Measurements from ENCODE around the gene CTXND1. TPM values are rescaled to one million over a fixed set of nuclear protein-coding genes. Genes with fewer than 3 reads are reported as not detected.

The CTXND1 gene
- total RNA-seq, 2 experiments from 2014 or later = not detected

- H3K4me1 ChIP-seq (ENCODE audit: insufficient read depth, low read length, poor library complexity, severe bottlenecking) = no peaks in the 10 kb centered on the region
- no peak overlapping the region for H3K4me2 ChIP-seq (ENCODE audit: low read length)
- DNase-seq (ENCODE audit: low spot score) = peak; percentile 79
- TF ChIP-seq EZH2phosphoT487 (IDR thresholded peaks at IDR 0.05; ENCODE audit: borderline replicate concordance, low read depth, low read length) = no peak
- peak; percentile 83 for TF ChIP-seq CTCF (conservative IDR thresholded peaks at IDR 0.05; ENCODE audit: low read length)
- no TSS peak for BruUV-seq (replicated peaks)
- no peaks in the 10 kb centered on the region for H3K36me3 ChIP-seq (ENCODE audit: insufficient read depth, low read length)
- no peaks in the 10 kb centered on the region for H3K9me2 ChIP-seq (ENCODE audit: insufficient read depth, low read length)
- H3K79me2 ChIP-seq (ENCODE audit: insufficient read depth, low read depth, low read length) = no peaks in the 10 kb centered on the region
- H3K4me3 ChIP-seq (ENCODE audit: low read depth, low read length, poor library complexity, severe bottlenecking) = no peak overlapping the region
- no peak overlapping the region for H3K27ac ChIP-seq (ENCODE audit: low read depth, low read length, poor library complexity, severe bottlenecking)
- ChIA-PET POLR2A (interaction anchor here (1.2 kb wide), 1 partner anchor 113 kb away, joined by 5 read pairs; no protein-coding TSS in a partner anchor), CTCF (ENCODE audit: unreplicated experiment) (no interaction called here)
- no peaks in the 10 kb centered on the region for H3K9me3 ChIP-seq (ENCODE audit: low read length)
- H2AFZ ChIP-seq (ENCODE audit: low read length) = no peak overlapping the region
- intact Hi-C loops (cut with micrococcal nuclease; ENCODE audit: unreplicated experiment) = loop anchor here (1.0 to 5.0 kb wide), 3 partner anchors 180 to 321 kb away; partner anchors contain the start of gene MTHFS
- no peaks in the 10 kb centered on the region for H4K20me1 ChIP-seq (ENCODE audit: insufficient read depth, low read length)
Measured at GRCh38 chr15:80173022-80173759, 78.8 kb downstream of the CTXND1 start.

GRCh38 chr15:80172401-80172800, 79.6 kb downstream of the CTXND1 start:
- no peak for DNase-seq (ENCODE audit: low spot score)
- no peak overlapping the region for H3K27ac ChIP-seq (ENCODE audit: low read depth, low read length, poor library complexity, severe bottlenecking)
- H4K20me1 ChIP-seq (ENCODE audit: insufficient read depth, low read length) = no peaks in the 10 kb centered on the region
- H3K4me1 ChIP-seq (ENCODE audit: insufficient read depth, low read length, poor library complexity, severe bottlenecking) = no peaks in the 10 kb centered on the region
- H3K4me2 ChIP-seq (ENCODE audit: low read length) = no peak overlapping the region
- CTCF ChIA-PET (ENCODE audit: unreplicated experiment) = interaction anchor here (0.5 kb wide), 1 partner anchor 519 kb away, joined by 3 read pairs; no protein-coding TSS in a partner anchor
- no TSS peak for BruUV-seq (replicated peaks)
- H3K4me3 ChIP-seq (ENCODE audit: low read depth, low read length, poor library complexity, severe bottlenecking) = no peak overlapping the region
- intact Hi-C loops (cut with micrococcal nuclease; ENCODE audit: unreplicated experiment) = loop anchor here (5.0 kb wide), 2 partner anchors 275 to 320 kb away; partner anchors contain the start of gene MTHFS
- no peak overlapping the region for H2AFZ ChIP-seq (ENCODE audit: low read length)
- no peaks in the 10 kb centered on the region for H3K79me2 ChIP-seq (ENCODE audit: insufficient read depth, low read depth, low read length)
- H3K9me3 ChIP-seq (ENCODE audit: low read length) = no peaks in the 10 kb centered on the region
- POLR2A ChIA-PET = interaction anchor here (1.1 to 1.2 kb wide), 2 partner anchors 11 to 112 kb away, joined by 5 read pairs; no protein-coding TSS in a partner anchor
- no peak for TF ChIP-seq CTCF (conservative IDR thresholded peaks at IDR 0.05; ENCODE audit: low read length)
- no peak for TF ChIP-seq EZH2phosphoT487 (IDR thresholded peaks at IDR 0.05; ENCODE audit: borderline replicate concordance, low read depth, low read length)
- H3K36me3 ChIP-seq (ENCODE audit: insufficient read depth, low read length) = no peaks in the 10 kb centered on the region
- no peaks in the 10 kb centered on the region for H3K9me2 ChIP-seq (ENCODE audit: insufficient read depth, low read length)

DNA sequence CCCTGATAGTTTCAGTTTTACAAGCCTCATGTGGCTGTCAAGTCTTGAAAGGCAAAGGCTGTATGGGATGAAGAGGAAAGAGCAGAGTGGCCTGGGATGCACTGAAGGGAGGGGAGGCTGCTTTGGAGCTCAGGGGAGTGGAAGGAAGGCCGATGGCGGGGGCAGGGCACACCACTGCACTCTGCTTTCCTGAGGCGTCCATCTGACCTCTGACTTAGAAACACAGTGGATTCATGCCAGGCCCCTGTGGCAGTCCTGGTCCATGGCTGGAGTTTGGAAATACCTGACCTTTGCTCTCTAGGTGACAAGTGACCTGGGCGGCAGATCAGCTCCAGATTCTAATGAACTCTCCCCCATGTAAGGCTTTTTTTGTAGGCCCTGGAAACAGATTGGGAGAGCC, 80.2 kb downstream of the CTXND1 start:
- H3K9me2 ChIP-seq (ENCODE audit: insufficient read depth, low read length) = no peaks in the 10 kb centered on the region
- ChIA-PET CTCF (ENCODE audit: unreplicated experiment) (interaction anchor here (0.5 kb wide), 1 partner anchor 518 kb away, joined by 3 read pairs; no protein-coding TSS in a partner anchor), POLR2A (interaction anchor here (1.1 kb wide), 1 partner anchor 11 kb away, joined by 5 read pairs; no protein-coding TSS in a partner anchor)
- no peak overlapping the region for H3K4me3 ChIP-seq (ENCODE audit: low read depth, low read length, poor library complexity, severe bottlenecking)
- no peaks in the 10 kb centered on the region for H3K79me2 ChIP-seq (ENCODE audit: insufficient read depth, low read depth, low read length)
- BruUV-seq (replicated peaks) = no TSS peak
- TF ChIP-seq EZH2phosphoT487 (IDR thresholded peaks at IDR 0.05; ENCODE audit: borderline replicate concordance, low read depth, low read length) (no peak), CTCF (conservative IDR thresholded peaks at IDR 0.05; ENCODE audit: low read length) (no peak)
- no peak overlapping the region for H3K27ac ChIP-seq (ENCODE audit: low read depth, low read length, poor library complexity, severe bottlenecking)
- no peaks in the 10 kb centered on the region for H3K36me3 ChIP-seq (ENCODE audit: insufficient read depth, low read length)
- intact Hi-C loops (cut with micrococcal nuclease; ENCODE audit: unreplicated experiment) = loop anchor here (5.0 kb wide), 2 partner anchors 274 to 319 kb away; partner anchors contain the start of gene MTHFS
- no peaks in the 10 kb centered on the region for H3K9me3 ChIP-seq (ENCODE audit: low read length)
- H3K4me1 ChIP-seq (ENCODE audit: insufficient read depth, low read length, poor library complexity, severe bottlenecking) = no peaks in the 10 kb centered on the region
- no peak for DNase-seq (ENCODE audit: low spot score)
- no peaks in the 10 kb centered on the region for H4K20me1 ChIP-seq (ENCODE audit: insufficient read depth, low read length)
- H3K4me2 ChIP-seq (ENCODE audit: low read length) = no peak overlapping the region
- H2AFZ ChIP-seq (ENCODE audit: low read length) = no peak overlapping the region

All from OCI-LY7 (cell line).